ENCODE data around the gene FAR1. TPM values are rescaled to one million over a fixed set of nuclear protein-coding genes. Genes with fewer than 3 reads are reported as not detected.

FAR1 gene
- total RNA-seq, 4 donors from 2014 or later = 51.3 to 142 (median 89.5) TPM

- no peak overlapping the region for H3K4me3 ChIP-seq
- WGBS, 2 donors (ENCODE audit: low coverage in 1 of 2) = 89 to 91% methylated on average over 2 of the region's 2 CpGs
- TF ChIP-seq CTCF (IDR thresholded peaks at IDR 0.05) (no peak), EP300 (IDR thresholded peaks at IDR 0.05; ENCODE audit: low read depth) (no peak), POLR2A (IDR thresholded peaks at IDR 0.05) (no peak), POLR2AphosphoS5 (IDR thresholded peaks at IDR 0.05) (no peak)
- H3K27me3 ChIP-seq = no peaks in the 10 kb centered on the region
- no peak for DNase-seq
- intact Hi-C loops (cut with DNase I; ENCODE audit: low total_unique reads) = no loop called here
- H3K36me3 ChIP-seq = peaks cover 0 to 58% (median 13%) of the 10 kb centered on the region in 4 donors
- H3K9me3 ChIP-seq = no peaks in the 10 kb centered on the region
- H3K4me1 ChIP-seq = no peaks in the 10 kb centered on the region
- H3K27ac ChIP-seq = no peak overlapping the region
- in situ Hi-C loops (cut with MboI; ENCODE audit: low pct_ligation_motif_present in 1 of 4, low pct_unique_long_range_greater_than_20kb in 1 of 4, low sequenced_read_pairs in 3 of 4) = no loop called here
Observed at GRCh38 chr11:13713982-13714381, 45.5 kb downstream of the FAR1 start.

- H3K9me3 ChIP-seq = no peaks in the 10 kb centered on the region
- no peak overlapping the region for H3K4me3 ChIP-seq
- in situ Hi-C loops (cut with MboI; ENCODE audit: low pct_ligation_motif_present in 1 of 4, low pct_unique_long_range_greater_than_20kb in 1 of 4, low sequenced_read_pairs in 3 of 4) (no loop called here), intact Hi-C loops (cut with DNase I; ENCODE audit: low total_unique reads) (no loop called here)
- no peaks in the 10 kb centered on the region for H3K27me3 ChIP-seq
- H3K4me1 ChIP-seq = no peaks in the 10 kb centered on the region
- TF ChIP-seq CTCF (IDR thresholded peaks at IDR 0.05) (no peak), POLR2A (IDR thresholded peaks at IDR 0.05) (no peak), POLR2AphosphoS5 (IDR thresholded peaks at IDR 0.05) (no peak), EP300 (IDR thresholded peaks at IDR 0.05; ENCODE audit: low read depth) (no peak)
- no peak overlapping the region for H3K27ac ChIP-seq
- DNase-seq = no peak
- peaks cover 0 to 42% (median 10%) of the 10 kb centered on the region in 4 donors for H3K36me3 ChIP-seq
- WGBS, 2 donors (ENCODE audit: low coverage in 1 of 2) = 75 to 88% methylated on average over 2 to 3 of the region's 3 CpGs
Observed at GRCh38 chr11:13717331-13717730, 48.9 kb downstream of the FAR1 start.

GRCh38 chr11:13718394-13718793 lies 49.9 kb downstream of the FAR1 start:
- H3K36me3 ChIP-seq = peaks cover 0 to 40% (median 10%) of the 10 kb centered on the region in 4 donors

GRCh38 chr11:13720940-13721339 lies 52.5 kb downstream of the FAR1 start:
- intact Hi-C loops (cut with DNase I; ENCODE audit: low total_unique reads) (no loop called here), in situ Hi-C loops (cut with MboI; ENCODE audit: low pct_ligation_motif_present in 1 of 4, low pct_unique_long_range_greater_than_20kb in 1 of 4, low sequenced_read_pairs in 3 of 4) (no loop called here)
- Histone ChIP-seq H3K4me1 (no peaks in the 10 kb centered on the region), H3K27ac (no peak overlapping the region), H3K9me3 (no peaks in the 10 kb centered on the region), H3K4me3 (no peak overlapping the region), H3K36me3 (peaks cover 0 to 23% (median 2%) of the 10 kb centered on the region in 4 donors), H3K27me3 (no peaks in the 10 kb centered on the region)
- TF ChIP-seq POLR2AphosphoS5 (IDR thresholded peaks at IDR 0.05) = no peak
- no peak for TF ChIP-seq POLR2A (IDR thresholded peaks at IDR 0.05)
- no peak for TF ChIP-seq CTCF (IDR thresholded peaks at IDR 0.05)
- no peak for TF ChIP-seq EP300 (IDR thresholded peaks at IDR 0.05; ENCODE audit: low read depth)
- DNase-seq = no peak
- 45 to 57% methylated on average over 1 of the region's 1 CpG for WGBS, 2 donors (ENCODE audit: low coverage in 1 of 2)

More at GRCh38 chr11:13718394-13718793, 49.9 kb downstream of the FAR1 start:
- TF ChIP-seq CTCF (IDR thresholded peaks at IDR 0.05) (no peak), EP300 (IDR thresholded peaks at IDR 0.05; ENCODE audit: low read depth) (no peak)
- DNase-seq = no peak
- H3K27me3 ChIP-seq = no peaks in the 10 kb centered on the region
- no peaks in the 10 kb centered on the region for H3K9me3 ChIP-seq
- in situ Hi-C loops (cut with MboI; ENCODE audit: low pct_ligation_motif_present in 1 of 4, low pct_unique_long_range_greater_than_20kb in 1 of 4, low sequenced_read_pairs in 3 of 4) = no loop called here
- intact Hi-C loops (cut with DNase I; ENCODE audit: low total_unique reads) = no loop called here
- H3K4me3 ChIP-seq = no peak overlapping the region
- no peaks in the 10 kb centered on the region for H3K4me1 ChIP-seq
- no peak overlapping the region for H3K27ac ChIP-seq

Measured in transverse colon (tissue), 4 donors.